Spleen (tissue), 11 donors: Measurements from ENCODE around the gene PSMC4. TPM values are rescaled to one million over a fixed set of nuclear protein-coding genes. Genes with fewer than 3 reads are reported as not detected.

Experiments
- DNase-seq: peaks from one replicate; pipeline ENCODE4 v3.0.0-alpha.2; 2020
- H3K27ac ChIP-seq, 8 donors: fragments of 200-600 bp; sonication (generic) in 7 of 8; 1 replicate in 4 of 8; 2 replicates in 4 of 8; pipeline versions ENCODE4 v1.5.0 to v1.8.0; 2016 to 2021; ENCODE audit warnings: inconsistent platforms in 4 of 8, mild to moderate bottlenecking in 4 of 8, moderate library complexity in 1 of 8
- H3K27me3 ChIP-seq, 7 donors: fragments of 200-600 bp; sonication (generic) in 6 of 7; replicated peaks in 1 of 7; 1 replicate in 4 of 7; 2 replicates in 3 of 7; pipeline versions ENCODE4 v1.5.0 to v1.8.0; 2016 to 2021; ENCODE audit warnings: inconsistent platforms in 3 of 7, mild to moderate bottlenecking in 1 of 7
- H3K36me3 ChIP-seq, 6 donors: fragments of 200-600 bp; sonication (generic) in 5 of 6; 1 replicate in 4 of 6; 2 replicates in 2 of 6; pipeline versions ENCODE4 v1.5.0 to v1.8.0; 2016 to 2021; ENCODE audit warnings: inconsistent platforms in 2 of 6
- H3K4me1 ChIP-seq, 6 donors: fragments of 200-600 bp; sonication (generic) in 5 of 6; 1 replicate in 3 of 6; 2 replicates in 3 of 6; pipeline versions ENCODE4 v1.5.0 to v1.8.0; 2016 to 2021; ENCODE audit warnings: inconsistent platforms in 3 of 6
- H3K4me3 ChIP-seq, 8 donors: fragments of 200-600 bp; sonication (generic) in 7 of 8; 1 replicate in 4 of 8; 2 replicates in 4 of 8; pipeline versions ENCODE4 v1.5.0 to v1.8.0; 2016 to 2021; ENCODE audit warnings: inconsistent platforms in 4 of 8, mild to moderate bottlenecking in 4 of 8, moderate library complexity in 2 of 8
- H3K9me3 ChIP-seq, 8 donors: fragments of 200-600 bp; sonication (generic) in 7 of 8; 1 replicate in 4 of 8; 2 replicates in 4 of 8; pipeline versions ENCODE4 v1.5.0 to v1.8.0; 2016 to 2021; ENCODE audit warnings: inconsistent platforms in 4 of 8
- POLR2A ChIP-seq, 3 donors: fragments of 450-650 bp; IDR thresholded peaks; one replicate each; pipeline ENCODE4 v1.5.1; 2017; ENCODE audit warnings: antibody characterized with exemption in 3 of 3, mild to moderate bottlenecking in 1 of 3
- POLR2AphosphoS5 ChIP-seq, 3 donors: sonication (generic); formaldehyde crosslinking; IDR thresholded peaks; one replicate each; pipeline ENCODE4 v1.5.1; 2017; ENCODE audit warnings: antibody characterized with exemption in 3 of 3
- WGBS, 5 donors: extraction: QIAGEN DNeasy Blood & Tissue Kit in 3 of 5; methylation state at CpG; one replicate each; pipeline versions ENCODE4 v1.1.5 to v1.1.7; 2013 to 2018; 5-methylcytosine and 5-hydroxymethylcytosine counted together
- intact Hi-C: fragments of 100-400 bp; cut with DNase I; formaldehyde crosslinking; loops from one replicate; pipeline ENCODE4 v1.15.0; 2023; ENCODE audit warnings: low total_unique reads
- polyA plus RNA-seq, 3 donors: library from polyadenylated mRNA; stranded (reverse); fragments of 200-250 nt; gene quantifications; one replicate each; pipeline ENCODE4 v1.2.1, GENCODE V29; 2013
- total RNA-seq, 7 donors: library from RNA; depleted of rRNA in 3 of 7; stranded (reverse); fragments of >200 nt in 3 of 7; fragmentation: NEBNext Ultra II Directional in 4 of 7; extraction: Animal tissue kit (Norgen Biotek cat#: 25700) in 4 of 7; gene quantifications; one replicate each; pipeline versions ENCODE4 v1.1.0 to v1.2.1, GENCODE V29; 2016 to 2021
- TF ChIP-seq, protein P1 (sequence below), 11 experiments: fragments of 200-600 bp in 7 of 11; fragments of 450-650 bp in 4 of 11; sonication (generic) in 4 of 11; IDR thresholded peaks in 8 of 11; conservative IDR thresholded peaks in 3 of 11; 1 replicate in 7 of 11; 2 replicates in 4 of 11; pipeline versions ENCODE4 v1.4.0 to v1.8.0; 2016 to 2021; ENCODE audit warnings: antibody characterized with exemption in 11 of 11, inconsistent platforms in 4 of 11, mild to moderate bottlenecking in 1 of 11
- donor health status: healthy with polysubstance abuse.
- donor health status: DM: no; HTN: no; CAD: no; lungs with moderate emphysema.
- donor health status: DM: no; HTN: no; CAD: no.
- donor health status: Bipolar disorder and iron deficiency.
- donor health status: healthy.
- donor health status: DM: no; HTN: no; CAD: no.
- donor health status: DM: yes; HTN: yes; CAD: no.

PSMC4 gene
- total and polyA plus RNA-seq, 10 donors = 53.2 to 85.4 (median 64.0) TPM

DNA sequence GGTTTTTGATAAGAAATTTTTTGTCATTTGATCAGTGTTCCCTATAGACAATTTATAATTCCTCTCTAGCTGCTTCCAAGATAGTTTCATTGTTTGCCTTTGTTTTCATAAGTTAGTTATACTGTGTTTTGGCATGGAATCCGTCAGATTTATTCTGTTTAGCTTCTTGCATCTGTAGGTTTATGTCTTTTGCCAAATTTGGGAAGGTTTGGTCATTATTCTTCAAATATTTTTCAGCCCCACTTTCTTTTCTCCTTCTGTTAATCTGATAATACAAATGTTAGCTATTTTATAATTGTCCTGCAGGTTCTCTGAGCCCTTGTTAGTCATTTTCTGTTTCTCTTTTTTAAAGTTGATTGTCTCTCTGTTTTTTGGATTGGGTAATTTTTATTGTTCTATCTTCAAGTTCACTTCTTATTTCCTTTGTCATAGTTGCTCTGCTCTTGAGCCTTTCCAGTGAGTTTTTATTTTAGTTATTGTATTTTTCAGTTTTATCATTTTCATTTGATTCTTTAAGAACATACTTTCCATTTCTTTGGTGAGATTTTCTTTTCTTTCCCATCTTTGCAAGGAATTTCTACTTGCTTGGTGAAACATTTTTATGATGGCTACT lies 30.6 kb upstream of the PSMC4 start:
- intact Hi-C loops = no loop called here
- H3K4me1 ChIP-seq = peaks cover 47 to 96% (median 71%) of the 10 kb centered on the region in 6 donors
- WGBS, 5 donors = 80 to 90% (median 85%) methylated on average over 1 of the region's 1 CpG
- H3K27me3 ChIP-seq = peaks cover 0 to 41% (median 0%) of the 10 kb centered on the region in 7 donors
- TF ChIP-seq POLR2AphosphoS5 (IDR thresholded peaks at IDR 0.05) (no peak), POLR2A (IDR thresholded peaks at IDR 0.05) (no peak)
- TF ChIP-seq, protein P1, sequence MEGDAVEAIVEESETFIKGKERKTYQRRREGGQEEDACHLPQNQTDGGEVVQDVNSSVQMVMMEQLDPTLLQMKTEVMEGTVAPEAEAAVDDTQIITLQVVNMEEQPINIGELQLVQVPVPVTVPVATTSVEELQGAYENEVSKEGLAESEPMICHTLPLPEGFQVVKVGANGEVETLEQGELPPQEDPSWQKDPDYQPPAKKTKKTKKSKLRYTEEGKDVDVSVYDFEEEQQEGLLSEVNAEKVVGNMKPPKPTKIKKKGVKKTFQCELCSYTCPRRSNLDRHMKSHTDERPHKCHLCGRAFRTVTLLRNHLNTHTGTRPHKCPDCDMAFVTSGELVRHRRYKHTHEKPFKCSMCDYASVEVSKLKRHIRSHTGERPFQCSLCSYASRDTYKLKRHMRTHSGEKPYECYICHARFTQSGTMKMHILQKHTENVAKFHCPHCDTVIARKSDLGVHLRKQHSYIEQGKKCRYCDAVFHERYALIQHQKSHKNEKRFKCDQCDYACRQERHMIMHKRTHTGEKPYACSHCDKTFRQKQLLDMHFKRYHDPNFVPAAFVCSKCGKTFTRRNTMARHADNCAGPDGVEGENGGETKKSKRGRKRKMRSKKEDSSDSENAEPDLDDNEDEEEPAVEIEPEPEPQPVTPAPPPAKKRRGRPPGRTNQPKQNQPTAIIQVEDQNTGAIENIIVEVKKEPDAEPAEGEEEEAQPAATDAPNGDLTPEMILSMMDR (IDR thresholded peaks at IDR 0.05 in 8 of 11, conservative IDR thresholded peaks at IDR 0.05 in 3 of 11) = no peak
- no peak overlapping the region for H3K4me3 ChIP-seq
- peaks cover 0 to 20% (median 16%) of the 10 kb centered on the region in 8 donors for H3K9me3 ChIP-seq
- no peak for DNase-seq
- H3K27ac ChIP-seq = peak overlapping the region in 7 of 8 donors; percentile 65 to 93 (median 80)
- no peaks in the 10 kb centered on the region for H3K36me3 ChIP-seq

- intact Hi-C loops = no loop called here
- DNase-seq = no peak
- peaks cover 0 to 41% (median 0%) of the 10 kb centered on the region in 7 donors for H3K27me3 ChIP-seq
- WGBS, 5 donors = 29 to 52% (median 46%) methylated on average over 6 of the region's 6 CpGs
- no peaks in the 10 kb centered on the region for H3K36me3 ChIP-seq
- no peak for TF ChIP-seq POLR2AphosphoS5 (IDR thresholded peaks at IDR 0.05)
- TF ChIP-seq, protein P1 (IDR thresholded peaks at IDR 0.05 in 8 of 11, conservative IDR thresholded peaks at IDR 0.05 in 3 of 11) = no peak
- TF ChIP-seq POLR2A (IDR thresholded peaks at IDR 0.05) = no peak
- peak overlapping the region in 4 of 8 donors; percentile 9 to 56 (median 28) for H3K4me3 ChIP-seq
- peaks cover 41 to 96% (median 64%) of the 10 kb centered on the region in 6 donors for H3K4me1 ChIP-seq
- peak overlapping the region; percentile 65 to 93 (median 78) for H3K27ac ChIP-seq
- H3K9me3 ChIP-seq = peaks cover 0 to 20% (median 16%) of the 10 kb centered on the region in 8 donors
These were observed 29.8 kb upstream of the PSMC4 start for GRCh38 chr19:39941151-39941550.

DNA sequence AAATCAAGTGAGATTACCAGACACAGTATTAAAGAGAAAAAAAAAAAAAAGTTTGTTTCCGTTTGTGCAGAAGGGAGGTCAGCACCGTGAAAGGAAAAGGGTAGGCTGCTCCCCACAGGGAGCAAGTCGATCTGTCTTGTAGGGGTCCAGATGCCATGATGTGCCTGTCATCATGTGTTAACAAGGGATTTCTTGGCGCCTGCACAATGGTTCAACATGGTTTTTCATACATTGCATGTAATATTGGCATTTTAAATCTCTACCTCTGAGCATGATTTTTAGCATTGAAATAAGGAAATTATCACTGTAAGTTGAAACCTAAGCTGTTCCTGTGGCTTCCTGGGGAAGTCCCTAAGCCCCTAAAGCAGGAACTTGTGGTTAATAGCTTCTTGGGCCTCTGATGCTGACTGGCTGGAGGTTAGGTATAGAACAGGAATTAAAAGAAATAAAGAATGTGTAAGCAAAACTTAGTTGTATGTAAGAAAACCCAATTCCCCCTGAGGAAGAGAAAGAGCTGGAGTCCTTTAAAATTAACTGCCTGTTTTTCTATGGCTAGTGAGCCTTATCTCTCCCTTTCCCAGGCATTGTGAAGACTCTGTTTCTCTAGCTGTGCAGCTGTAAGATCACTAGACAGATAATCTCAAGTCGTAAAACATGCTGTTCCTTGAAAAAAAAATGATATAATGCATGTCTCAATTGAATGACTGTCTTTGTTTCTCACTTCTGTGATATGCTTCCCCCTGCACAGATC lies 29.2 kb upstream of the PSMC4 start:
- Histone ChIP-seq H3K4me1 (peaks cover 37 to 96% (median 60%) of the 10 kb centered on the region in 6 donors), H3K27ac (peak overlapping the region; percentile 65 to 93 (median 78)), H3K4me3 (peak overlapping the region in 5 of 8 donors; percentile 15 to 56 (median 27)), H3K36me3 (no peaks in the 10 kb centered on the region), H3K9me3 (peaks cover 0 to 20% (median 16%) of the 10 kb centered on the region in 8 donors), H3K27me3 (peaks cover 0 to 41% (median 0%) of the 10 kb centered on the region in 7 donors)
- DNase-seq = no peak
- WGBS, 5 donors = 3 to 7% (median 4%) methylated on average over 5 of the region's 5 CpGs
- peak in 1 of 3 donors; percentile 72 for TF ChIP-seq POLR2AphosphoS5 (IDR thresholded peaks at IDR 0.05)
- TF ChIP-seq POLR2A (IDR thresholded peaks at IDR 0.05) = no peak
- intact Hi-C loops = no loop called here

DNA sequence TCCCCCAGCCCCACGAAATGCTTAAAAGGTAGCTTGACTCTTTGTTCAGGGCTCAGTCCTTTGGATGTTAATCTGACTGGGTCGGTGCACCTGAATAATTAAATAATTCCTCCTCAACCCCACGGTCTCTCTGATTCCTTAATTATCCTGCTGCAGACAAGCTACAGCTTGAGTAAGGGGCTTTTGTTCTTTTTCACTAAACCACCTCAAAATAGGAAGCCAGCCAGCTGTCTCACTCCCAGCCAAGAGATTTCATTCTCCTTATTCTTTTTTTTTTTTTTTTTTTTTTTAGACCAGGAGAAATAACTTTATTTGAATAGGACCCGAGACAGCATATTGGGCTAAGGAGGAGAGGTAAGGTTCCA lies 28.6 kb upstream of the PSMC4 start:
- Histone ChIP-seq H3K9me3 (peaks cover 0 to 20% (median 16%) of the 10 kb centered on the region in 8 donors), H3K4me3 (peak overlapping the region in 4 of 8 donors; percentile 14 to 56 (median 22)), H3K36me3 (no peaks in the 10 kb centered on the region), H3K27me3 (peaks cover 0 to 40% (median 0%) of the 10 kb centered on the region in 7 donors), H3K27ac (peak overlapping the region in 7 of 8 donors; percentile 6 to 93 (median 76)), H3K4me1 (peaks cover 33 to 92% (median 56%) of the 10 kb centered on the region in 6 donors)
- no peak for TF ChIP-seq POLR2A (IDR thresholded peaks at IDR 0.05)
- no peak for TF ChIP-seq POLR2AphosphoS5 (IDR thresholded peaks at IDR 0.05)
- TF ChIP-seq, protein P1 (IDR thresholded peaks at IDR 0.05 in 8 of 11, conservative IDR thresholded peaks at IDR 0.05 in 3 of 11) = no peak
- WGBS, 5 donors = 15 to 41% (median 32%) methylated on average over 4 of the region's 4 CpGs
- intact Hi-C loops = no loop called here
- no peak for DNase-seq
